Mammary epithelial cell (primary cell): ENCODE data around the gene CCDC159.

Source experiments
- CTCF ChIP-seq, 2 donors: IDR thresholded peaks in 1 of 2; conservative IDR thresholded peaks in 1 of 2; 2 replicates each; pipeline ENCODE4 v1.5.1; 2011 to 2012; ENCODE audit warnings: inconsistent platforms in 2 of 2, low read length in 2 of 2, mild to moderate bottlenecking in 2 of 2, control low read depth in 1 of 2, low read depth in 1 of 2; ENCODE audit not compliant: insufficient read depth in 1 of 2; ENCODE audit errors: extremely low read depth in 1 of 2
- EZH2 ChIP-seq: IDR thresholded peaks from 2 replicates; pipeline ENCODE4 v1.6.1; 2012; ENCODE audit warnings: low read length, inconsistent platforms, borderline replicate concordance

GRCh38 chr19:11387162-11388034 is 41.1 kb downstream of the CCDC159 start:
- TF ChIP-seq CTCF (conservative IDR thresholded peaks at IDR 0.05 in 1 of 2, IDR thresholded peaks at IDR 0.05 in 1 of 2; ENCODE audit: extremely low read depth in 1 of 2, insufficient read depth in 1 of 2, low read depth in 1 of 2, low read length in 2 of 2) (no peak), EZH2 (no peak)
